ENCODE results near the gene ZC3H6. TPM values are rescaled to one million over a fixed set of nuclear protein-coding genes. Genes with fewer than 3 reads are reported as not detected.

ZC3H6 gene
- polyA plus RNA-seq, 1 of the 3 experiments (the other 2 are of a cell fraction): 0.71 TPM

DNA sequence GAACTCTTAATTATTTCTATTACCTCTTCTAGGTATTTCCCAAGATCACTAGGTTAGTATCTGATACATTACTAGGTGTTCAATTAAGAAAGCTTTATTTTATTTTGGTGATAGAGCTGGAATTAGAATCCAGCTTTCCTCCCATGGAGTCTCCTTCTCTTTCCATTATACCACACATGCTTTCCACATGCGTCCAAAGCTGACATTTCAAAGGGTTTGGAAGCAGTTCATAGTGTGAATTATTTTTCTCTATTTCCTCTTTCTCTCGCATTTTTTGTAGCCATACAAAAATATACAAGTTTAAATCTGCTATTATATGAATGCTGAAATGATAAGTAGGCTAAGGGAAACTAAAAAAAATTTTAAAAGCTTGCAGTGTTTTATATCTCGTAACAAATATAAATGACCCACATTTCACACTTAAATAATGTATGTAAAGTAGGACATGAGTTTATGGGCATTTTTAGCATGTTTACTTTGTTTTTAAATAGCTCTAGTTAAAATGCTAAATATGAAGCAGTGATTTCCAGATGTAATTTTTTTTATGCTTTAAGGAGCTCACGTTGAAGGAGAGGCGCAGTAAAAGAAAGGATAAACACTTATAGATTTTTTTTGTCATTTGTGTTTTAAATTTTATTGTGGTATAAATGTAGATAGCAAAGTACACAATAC, 20.1 kb downstream of the ZC3H6 start:
- WGBS (ENCODE audit: low lambda C conversion rate): 91% methylated on average over 5 of the region's 5 CpGs
- Histone ChIP-seq H3K9me3 (no peaks in the 10 kb centered on the region), H3K4me2 (no peak overlapping the region), H2AFZ (ENCODE audit: low read depth) (no peak overlapping the region), H3K79me2 (ENCODE audit: insufficient read depth) (no peaks in the 10 kb centered on the region; the same call in 1 of the 2 replicates), H3K4me3 (ENCODE audit: low read depth in 2 of 2, low read length in 1 of 2) (no peak overlapping the region), H3K4me1 (ENCODE audit: control insufficient read depth in 1 of 2, insufficient read depth in 2 of 2, low read depth in 1 of 2, low read length in 1 of 2) (no peaks in the 10 kb centered on the region; a peak in 1 of 4 replicates), H4K20me1 (ENCODE audit: insufficient read depth) (no peaks in the 10 kb centered on the region), H3K36me3 (replicated peaks in 1 of 2; ENCODE audit: control insufficient read depth in 1 of 2, insufficient read depth in 2 of 2, low read length in 1 of 2) (no peaks in the 10 kb centered on the region), H3K9ac (no peak overlapping the region), H3K9me2 (no peaks in the 10 kb centered on the region), H3K27ac (ENCODE audit: low read depth in 2 of 2, low read length in 1 of 2) (no peak overlapping the region), H3F3A (replicated peaks; ENCODE audit: insufficient read depth) (no peaks in the 10 kb centered on the region), H3K27me3 (ENCODE audit: insufficient read depth) (no peaks in the 10 kb centered on the region)
- no peak for DNase-seq
- no peak for TF ChIP-seq CHD2 (IDR thresholded peaks at IDR 0.05; ENCODE audit: low read length, partially characterized antibody)
- TF ChIP-seq PBX3 (IDR thresholded peaks at IDR 0.05): no peak
- POLR2A ChIA-PET: no interaction called here
- CTCF ChIA-PET: interaction anchor here (0.9 to 1.4 kb wide), 4 partner anchors 19 to 206 kb away, joined by 3 to 5 read pairs (median 3); no protein-coding TSS in a partner anchor

DNA sequence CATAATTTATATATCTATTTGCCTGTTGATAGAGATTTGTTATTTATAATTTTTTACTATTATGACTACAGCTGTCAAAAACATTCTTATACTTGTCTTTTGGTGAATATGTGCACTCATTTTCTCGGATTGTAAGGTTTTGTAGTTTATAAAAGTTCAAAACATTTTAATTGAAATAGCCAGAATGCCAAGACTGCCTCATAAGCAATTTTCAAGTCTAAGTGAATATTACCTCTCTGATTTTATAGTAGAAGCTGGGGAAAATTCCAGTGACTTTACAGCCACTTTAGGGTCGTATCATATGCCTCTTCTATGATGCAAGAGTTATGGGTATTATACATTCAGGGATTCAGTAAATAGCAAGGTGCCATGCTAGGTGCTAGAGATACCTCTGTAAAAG, 21.0 kb downstream of the ZC3H6 start:
- no peaks in the 10 kb centered on the region for H3K9me2 ChIP-seq
- H3K4me1 ChIP-seq (ENCODE audit: control insufficient read depth in 1 of 2, insufficient read depth in 2 of 2, low read depth in 1 of 2, low read length in 1 of 2): peaks cover 0 to 5% of the 10 kb centered on the region in 2 experiments; a peak in 2 of 4 replicates
- H3K4me2 ChIP-seq: no peak overlapping the region
- WGBS (ENCODE audit: low lambda C conversion rate): 69% methylated on average over 2 of the region's 2 CpGs
- H3K9me3 ChIP-seq: no peaks in the 10 kb centered on the region
- H3K27ac ChIP-seq (ENCODE audit: low read depth in 2 of 2, low read length in 1 of 2): no peak overlapping the region
- CTCF ChIA-PET: interaction anchor here (1.1 kb wide), 2 partner anchors 175 to 205 kb away, joined by 3 read pairs; no protein-coding TSS in a partner anchor
- H3K36me3 ChIP-seq (replicated peaks in 1 of 2; ENCODE audit: control insufficient read depth in 1 of 2, insufficient read depth in 2 of 2, low read length in 1 of 2): no peaks in the 10 kb centered on the region
- DNase-seq: no peak
- H3K79me2 ChIP-seq (ENCODE audit: insufficient read depth): no peaks in the 10 kb centered on the region; the same call in 1 of the 2 replicates
- no peak overlapping the region for H2AFZ ChIP-seq (ENCODE audit: low read depth)
- POLR2A ChIA-PET: no interaction called here
- H3K27me3 ChIP-seq (ENCODE audit: insufficient read depth): no peaks in the 10 kb centered on the region
- H4K20me1 ChIP-seq (ENCODE audit: insufficient read depth): no peaks in the 10 kb centered on the region
- H3K9ac ChIP-seq: no peak overlapping the region
- H3F3A ChIP-seq (replicated peaks; ENCODE audit: insufficient read depth): peaks cover 1% of the 10 kb centered on the region
- no peak overlapping the region for H3K4me3 ChIP-seq (ENCODE audit: low read depth in 2 of 2, low read length in 1 of 2)
- TF ChIP-seq TEAD4 (IDR thresholded peaks at IDR 0.05; ENCODE audit: borderline replicate concordance, insufficient read depth) (no peak), TCF12 (IDR thresholded peaks at IDR 0.05) (no peak), TAF1 (IDR thresholded peaks at IDR 0.05; ENCODE audit: borderline replicate concordance, low read depth, low read length) (no peak), JUND (IDR thresholded peaks at IDR 0.05) (no peak), PBX3 (IDR thresholded peaks at IDR 0.05) (no peak), GATA2 (CRISPR knock-in tag; IDR thresholded peaks at IDR 0.05) (no peak), GABPA (IDR thresholded peaks at IDR 0.05; ENCODE audit: low read depth) (no peak), RFX5 (IDR thresholded peaks at IDR 0.05; ENCODE audit: low read length) (no peak), FOXJ3 (CRISPR knock-in tag; IDR thresholded peaks at IDR 0.05) (no peak), USF2 (IDR thresholded peaks at IDR 0.05; ENCODE audit: borderline replicate concordance, low read depth, low read length) (no peak), CHD2 (IDR thresholded peaks at IDR 0.05; ENCODE audit: low read length, partially characterized antibody) (no peak), REST (IDR thresholded peaks at IDR 0.05; ENCODE audit: low read depth, low read length) (no peak), RAD21 (IDR thresholded peaks at IDR 0.05; ENCODE audit: low read length) (no peak), CTCF (IDR thresholded peaks at IDR 0.05) (no peak), NFIC (IDR thresholded peaks at IDR 0.05; ENCODE audit: borderline replicate concordance) (no peak)
- TF ChIP-seq, protein P1, sequence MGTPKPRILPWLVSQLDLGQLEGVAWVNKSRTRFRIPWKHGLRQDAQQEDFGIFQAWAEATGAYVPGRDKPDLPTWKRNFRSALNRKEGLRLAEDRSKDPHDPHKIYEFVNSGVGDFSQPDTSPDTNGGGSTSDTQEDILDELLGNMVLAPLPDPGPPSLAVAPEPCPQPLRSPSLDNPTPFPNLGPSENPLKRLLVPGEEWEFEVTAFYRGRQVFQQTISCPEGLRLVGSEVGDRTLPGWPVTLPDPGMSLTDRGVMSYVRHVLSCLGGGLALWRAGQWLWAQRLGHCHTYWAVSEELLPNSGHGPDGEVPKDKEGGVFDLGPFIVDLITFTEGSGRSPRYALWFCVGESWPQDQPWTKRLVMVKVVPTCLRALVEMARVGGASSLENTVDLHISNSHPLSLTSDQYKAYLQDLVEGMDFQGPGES (IDR thresholded peaks at IDR 0.05; ENCODE audit: low read depth, low read length): no peak
